Kidney tubule cell (primary cell): ENCODE results near the gene PLEKHO2.

ENCODE experiments used
- DNase-seq: peaks from one replicate; pipeline ENCODE4 v3.0.0-alpha.2; 2018; ENCODE audit warnings: low spot score

Gene PLEKHO2

DNA sequence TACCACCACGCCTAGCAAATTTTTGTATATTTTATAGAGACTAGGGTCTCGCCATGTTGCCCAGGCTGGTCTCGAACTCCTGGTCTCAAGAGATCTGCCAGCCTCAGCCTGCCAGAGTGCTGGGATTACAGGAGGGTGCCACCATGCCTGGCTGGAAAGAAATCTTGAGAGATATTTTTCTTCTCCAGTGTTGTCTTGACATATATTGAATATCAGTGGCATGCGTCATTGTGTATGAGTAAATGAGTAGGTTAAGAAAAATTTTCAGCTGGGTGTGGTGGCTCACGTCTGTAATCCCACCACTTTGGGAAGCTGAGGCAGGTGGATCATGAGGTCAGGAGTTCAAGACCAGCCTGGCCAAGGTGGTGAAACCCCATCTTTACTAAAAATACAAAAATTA is 12.7 kb upstream of the PLEKHO2 start:
- no peak for DNase-seq

DNA sequence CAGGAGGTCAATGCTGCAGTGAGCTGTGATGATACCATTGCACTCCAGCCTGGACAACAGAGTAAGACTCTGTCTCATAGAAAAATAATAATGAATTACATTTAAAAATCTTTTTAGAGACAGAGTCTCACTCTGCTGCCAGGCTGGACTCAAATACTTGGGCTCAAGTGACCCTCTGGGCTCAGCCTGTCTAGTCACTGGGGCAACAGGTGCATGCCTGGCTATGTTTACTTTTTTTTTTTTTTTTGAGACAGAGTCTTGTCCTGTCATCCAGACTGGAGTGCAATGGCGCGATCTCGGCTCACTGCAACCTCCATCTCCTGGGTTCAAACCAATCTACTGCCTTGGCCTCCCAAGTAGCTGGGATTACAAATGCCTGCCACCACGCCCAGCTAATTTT is 8.0 kb upstream of the PLEKHO2 start:
- no peak for DNase-seq

DNA sequence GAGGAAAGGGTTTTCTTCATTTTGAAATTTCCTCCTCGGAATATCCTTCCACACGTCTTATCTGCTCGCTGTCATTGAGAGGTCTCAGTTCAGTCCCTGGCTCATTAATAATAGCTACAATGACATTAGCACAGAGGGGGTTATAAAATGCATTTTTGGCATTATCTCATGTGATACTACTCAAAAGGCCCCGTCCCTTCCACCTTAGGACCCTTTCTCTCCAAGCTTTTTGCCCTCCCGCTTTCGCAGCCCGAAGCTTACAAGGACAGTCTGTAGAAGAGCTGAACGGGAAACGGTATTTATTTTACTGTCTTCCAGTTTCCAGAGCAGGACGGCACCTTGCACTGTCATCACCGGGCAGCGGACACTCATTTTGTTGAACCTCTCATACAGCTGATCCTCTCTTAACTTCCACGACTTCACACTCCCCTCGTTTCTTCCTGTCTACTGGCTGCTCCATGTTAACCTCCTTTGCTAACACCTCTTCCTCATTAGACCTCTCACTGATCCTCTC is 5.6 kb upstream of the PLEKHO2 start:
- DNase-seq = no peak

DNA sequence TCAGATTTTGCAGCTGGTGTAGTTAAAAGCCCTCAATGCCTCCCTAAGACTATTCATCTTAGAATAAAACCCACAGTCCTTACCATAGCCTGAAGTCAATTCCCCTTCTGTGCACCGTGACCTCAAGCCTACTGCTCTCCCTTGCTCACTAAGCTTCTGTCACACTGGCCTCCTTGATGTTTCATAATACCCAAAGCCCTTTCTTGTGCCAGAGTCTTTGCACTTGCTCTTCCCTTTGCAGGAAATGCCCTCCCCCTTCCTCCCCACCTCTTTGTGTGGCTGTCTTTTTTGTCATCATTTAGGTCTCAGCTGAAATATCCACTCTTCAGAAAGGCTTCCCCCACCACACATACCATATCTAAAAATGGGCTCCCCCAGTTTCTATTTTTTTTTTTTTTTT is 4.2 kb upstream of the PLEKHO2 start:
- no peak for DNase-seq

DNA sequence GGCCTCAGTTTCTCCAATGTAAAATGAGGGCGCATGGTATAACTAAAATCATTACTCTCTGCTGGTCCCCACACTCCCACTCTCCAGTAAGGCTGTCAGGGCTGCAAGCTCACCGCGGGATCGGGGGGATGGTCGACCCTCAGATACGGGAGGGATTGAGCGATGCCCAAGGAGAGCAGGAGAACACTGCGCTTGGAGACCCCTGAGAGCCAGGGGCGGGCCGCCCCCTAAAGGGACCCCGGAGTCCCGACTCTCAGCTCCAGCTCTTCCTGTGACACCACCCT is 713 bp upstream of the PLEKHO2 start:
- no peak for DNase-seq

DNA sequence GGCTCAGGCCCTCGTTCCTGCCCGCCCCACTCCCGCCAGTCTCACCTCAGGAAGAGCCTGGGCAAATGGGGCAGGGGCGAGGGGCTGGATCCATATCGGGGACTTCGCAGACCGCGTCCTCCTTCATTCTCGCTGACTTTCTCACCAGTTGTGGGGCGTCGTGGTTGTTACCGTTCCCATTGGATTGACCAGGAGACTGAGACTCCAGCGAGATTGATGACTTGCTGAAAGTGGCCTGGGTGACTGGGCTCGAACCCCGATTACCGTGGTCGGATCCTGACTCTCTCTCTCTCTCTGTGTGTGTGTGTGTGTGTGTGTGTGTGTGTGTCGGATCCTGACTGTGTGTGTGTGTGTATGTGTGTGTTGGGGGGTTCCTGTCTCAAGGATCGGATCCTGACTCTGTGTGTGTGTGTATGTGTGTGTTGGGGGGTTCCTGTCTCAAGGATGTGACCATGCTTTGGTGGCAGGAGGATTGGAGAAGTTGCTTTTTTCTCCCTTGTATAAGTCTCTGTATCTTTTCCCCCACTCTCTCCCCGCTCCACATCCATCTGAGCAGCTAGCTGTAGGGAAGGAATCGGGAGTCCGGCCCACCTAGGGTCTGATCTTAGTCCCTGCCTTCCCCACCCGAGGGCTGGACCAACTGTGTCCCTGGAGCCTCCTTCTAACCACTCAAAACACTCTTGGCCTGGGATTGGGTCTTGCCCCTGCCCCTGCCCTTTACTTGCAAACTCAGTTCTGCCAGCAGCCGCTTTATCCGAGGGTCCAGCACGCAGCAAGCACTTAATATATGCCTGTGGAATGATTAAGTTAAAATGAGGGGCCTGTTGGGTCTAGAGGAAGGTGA is 603 bp downstream of the PLEKHO2 start:
- DNase-seq = peak; percentile 35

DNA sequence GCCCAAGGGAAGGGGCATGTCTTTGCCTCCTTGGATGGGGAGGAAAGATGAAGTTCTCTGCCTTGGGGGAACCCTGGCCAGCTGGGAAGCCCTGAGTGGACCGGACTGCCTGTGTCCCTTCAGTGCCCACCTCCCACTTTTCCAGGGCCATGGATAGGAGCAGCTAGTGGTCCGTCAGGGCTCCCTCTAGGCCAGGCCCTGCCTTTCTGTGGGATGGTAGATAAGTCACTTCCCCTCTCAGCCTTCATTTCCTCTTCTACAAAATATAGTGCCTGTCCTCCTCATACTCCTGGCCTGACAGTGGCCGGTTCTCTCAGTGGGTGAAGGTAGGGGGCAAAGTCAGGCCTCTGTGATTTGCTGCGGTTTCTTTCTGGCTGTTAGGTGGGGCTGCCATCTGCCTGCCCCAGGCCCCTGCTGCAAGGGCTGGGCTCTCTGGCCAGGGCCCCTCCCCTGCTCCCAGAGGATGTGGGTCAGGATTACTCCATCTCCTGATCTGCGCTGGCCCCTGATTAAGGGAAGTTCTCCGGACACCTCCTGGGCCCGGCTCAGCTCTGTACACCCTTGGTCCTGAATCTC is 1.4 kb downstream of the PLEKHO2 start:
- no peak for DNase-seq

DNA sequence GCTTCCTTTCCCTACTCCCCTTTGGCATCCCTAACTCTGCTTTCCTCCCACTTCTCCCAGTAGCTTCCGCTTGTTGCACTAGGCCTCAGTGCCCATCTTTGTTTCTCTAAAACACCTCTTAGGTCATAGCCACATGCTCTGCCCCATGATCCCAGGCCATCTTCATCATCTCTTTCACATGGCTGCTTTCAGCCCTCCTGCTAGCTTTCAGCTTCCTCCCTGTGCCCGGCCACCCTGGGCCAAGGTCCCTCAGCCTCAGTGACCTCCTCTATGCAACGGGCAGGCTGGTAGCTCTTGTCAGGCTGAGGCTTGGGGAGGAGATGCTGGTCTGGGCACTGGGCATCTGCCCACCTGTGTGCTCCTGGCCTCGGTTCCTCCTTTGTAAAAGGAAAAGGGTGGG is 2.3 kb downstream of the PLEKHO2 start:
- no peak for DNase-seq

DNA sequence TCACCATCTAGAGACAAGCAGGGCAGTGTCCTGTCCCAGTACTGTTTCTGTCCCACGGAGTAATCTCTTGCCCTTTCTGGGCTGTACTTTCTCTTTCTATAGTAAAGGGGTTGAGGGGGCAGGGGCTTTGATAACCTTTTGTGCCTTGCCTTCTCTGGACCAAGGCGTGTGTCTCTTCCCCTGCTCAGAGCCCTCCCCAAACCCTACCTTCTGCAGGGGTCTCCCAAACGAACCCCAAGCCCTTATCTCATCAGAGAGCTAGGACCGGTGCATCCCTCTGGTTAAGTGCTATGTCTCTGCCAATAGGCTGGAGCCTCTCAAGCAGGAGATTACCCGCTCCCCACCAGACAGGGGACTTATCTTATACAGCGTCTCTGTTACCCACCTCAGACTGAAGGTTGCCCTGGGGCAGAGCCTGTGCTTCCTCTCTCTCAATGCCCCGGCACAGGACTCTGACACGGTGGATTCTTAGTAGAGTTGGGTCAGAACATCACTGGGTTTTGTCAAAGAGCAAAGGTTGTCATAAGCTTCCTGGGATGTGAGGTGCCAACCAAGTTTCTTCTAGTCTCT is 2.9 kb downstream of the PLEKHO2 start:
- DNase-seq = no peak

DNA sequence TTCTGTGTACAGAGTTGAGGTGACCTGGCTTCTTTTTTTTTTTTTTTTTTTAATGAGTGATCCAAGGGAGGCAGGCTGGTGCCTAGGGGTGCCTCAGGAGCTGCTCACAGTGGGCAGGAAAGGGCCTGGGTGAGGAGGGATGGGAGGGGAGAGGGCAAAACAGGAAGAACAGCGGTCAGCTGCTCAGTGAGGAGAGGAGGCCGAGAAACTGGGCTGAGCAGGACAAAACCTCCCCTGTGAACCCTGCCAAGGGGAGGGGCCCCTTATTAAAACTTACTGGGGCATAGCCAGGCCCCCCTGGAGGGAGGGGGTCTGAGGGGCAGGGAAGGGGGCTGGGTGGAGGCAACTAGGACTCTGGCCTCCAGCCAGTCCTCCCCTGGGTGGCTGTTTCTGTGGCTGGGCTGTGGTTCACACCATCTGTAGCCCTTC is 3.5 kb downstream of the PLEKHO2 start:
- DNase-seq = peak; percentile 46

DNA sequence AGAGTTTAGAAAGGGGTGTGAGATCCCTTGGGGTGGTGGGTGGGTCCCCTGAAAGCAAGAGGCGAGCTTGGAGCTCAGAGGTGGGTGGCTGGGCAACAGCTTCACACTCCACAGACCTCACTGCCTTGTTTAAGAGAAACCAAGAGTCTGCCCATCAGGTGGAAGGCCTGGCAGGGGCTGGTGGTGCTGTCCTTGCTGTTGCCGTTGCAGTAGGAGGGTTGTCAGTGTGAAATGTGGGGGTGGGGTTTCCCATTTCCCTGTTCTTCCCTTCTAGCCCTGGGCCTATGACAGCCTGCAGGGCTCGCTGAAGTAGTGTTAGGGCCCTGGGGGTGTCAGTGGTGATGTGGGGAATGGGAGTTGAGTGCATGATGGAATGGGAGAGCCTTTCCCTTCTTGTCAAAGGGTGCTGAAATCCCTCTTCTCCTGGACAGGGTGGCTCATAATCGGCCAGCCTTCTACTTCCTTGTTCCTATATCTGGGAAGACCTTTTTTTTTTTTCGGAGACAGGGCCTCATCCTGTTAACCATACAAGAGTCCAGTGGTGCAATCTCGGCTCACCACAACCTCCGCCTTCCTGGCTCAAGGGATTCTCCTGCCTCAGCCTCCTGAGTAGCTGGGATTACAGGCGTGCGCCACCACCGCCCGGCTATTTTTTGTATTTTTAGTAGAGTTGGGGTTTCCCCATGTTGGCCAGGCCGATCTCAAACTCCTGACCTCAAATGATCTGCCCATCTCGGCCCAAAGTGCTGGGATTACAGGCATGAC is 4.3 kb downstream of the PLEKHO2 start:
- no peak for DNase-seq

DNA sequence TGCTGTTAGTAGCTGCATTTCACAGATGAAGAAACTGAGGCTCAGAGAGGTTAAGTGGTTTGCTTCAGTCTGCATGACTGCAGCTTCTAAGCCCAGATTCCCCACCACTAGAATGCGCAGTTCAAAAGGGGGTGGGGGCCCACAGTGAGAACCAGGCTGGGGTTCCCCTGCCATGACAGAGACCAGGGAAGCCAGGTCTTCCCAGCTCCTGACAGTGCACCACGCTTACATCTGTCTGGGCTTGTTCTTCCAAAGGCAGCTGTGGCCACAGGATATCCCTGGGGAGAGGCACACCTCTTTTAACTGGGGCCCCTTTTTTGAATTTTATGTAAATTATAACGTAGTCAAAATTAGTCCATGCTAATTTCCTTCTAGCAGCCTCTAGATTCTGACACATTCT is 5.3 kb downstream of the PLEKHO2 start:
- no peak for DNase-seq

DNA sequence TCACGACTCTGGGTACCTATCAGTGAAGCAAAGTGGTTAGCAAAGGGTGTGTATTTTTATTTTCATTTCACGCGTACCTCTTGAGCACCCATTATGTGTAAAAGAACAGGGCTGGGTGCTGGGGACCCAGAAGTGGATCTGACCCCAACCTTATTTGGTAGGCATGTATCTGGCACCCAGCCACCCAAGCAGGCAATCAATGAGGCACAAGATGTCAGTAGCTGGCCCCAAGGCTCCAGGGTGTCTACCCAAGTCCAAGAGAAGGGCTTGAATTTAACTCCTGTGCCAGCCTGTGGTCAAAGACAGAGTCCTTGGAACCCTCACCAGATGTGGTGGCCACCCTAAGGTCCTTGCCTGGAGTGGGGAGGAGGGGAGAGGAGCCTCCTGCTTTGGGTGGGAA is 5.7 kb downstream of the PLEKHO2 start:
- DNase-seq = no peak

DNA sequence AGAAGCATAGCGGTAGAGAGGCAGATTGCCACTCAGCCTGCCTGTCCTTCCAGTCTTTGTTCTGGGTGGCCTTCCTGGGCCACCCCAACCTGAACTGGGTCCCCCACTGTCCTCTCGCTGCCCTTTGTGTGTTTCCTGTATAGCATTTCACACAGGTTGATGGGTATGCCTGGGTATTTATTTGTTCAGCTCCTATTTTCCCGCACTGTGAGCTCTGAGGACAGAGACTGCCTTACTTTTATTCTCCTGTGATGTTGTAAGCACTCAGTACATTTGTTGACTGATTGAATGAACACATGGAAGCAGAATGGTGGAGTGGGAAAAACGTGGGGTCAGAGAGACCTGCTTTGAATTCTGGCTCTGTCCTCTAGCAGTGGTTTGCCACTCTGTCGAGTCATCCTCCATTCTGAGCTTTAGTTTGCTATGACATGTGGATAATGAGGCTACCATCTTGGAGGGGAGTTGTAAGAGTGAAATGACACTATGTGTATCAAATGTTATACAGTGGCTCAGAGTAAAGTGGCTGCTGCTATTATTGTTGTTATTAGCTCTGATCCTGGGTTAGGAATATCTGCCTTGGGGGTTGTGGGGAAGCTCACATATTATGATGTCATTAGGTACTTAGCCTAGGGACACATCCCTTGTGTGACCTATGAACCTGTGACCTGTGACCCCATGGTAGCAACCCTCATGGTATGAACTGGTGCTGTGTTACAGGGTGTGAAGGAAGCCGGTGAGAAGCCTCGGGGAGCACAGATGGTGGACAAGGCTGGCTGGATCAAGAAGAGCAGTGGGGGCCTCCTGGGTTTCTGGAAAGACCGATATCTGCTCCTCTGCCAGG is 6.4 kb downstream of the PLEKHO2 start:
- DNase-seq = no peak

DNA sequence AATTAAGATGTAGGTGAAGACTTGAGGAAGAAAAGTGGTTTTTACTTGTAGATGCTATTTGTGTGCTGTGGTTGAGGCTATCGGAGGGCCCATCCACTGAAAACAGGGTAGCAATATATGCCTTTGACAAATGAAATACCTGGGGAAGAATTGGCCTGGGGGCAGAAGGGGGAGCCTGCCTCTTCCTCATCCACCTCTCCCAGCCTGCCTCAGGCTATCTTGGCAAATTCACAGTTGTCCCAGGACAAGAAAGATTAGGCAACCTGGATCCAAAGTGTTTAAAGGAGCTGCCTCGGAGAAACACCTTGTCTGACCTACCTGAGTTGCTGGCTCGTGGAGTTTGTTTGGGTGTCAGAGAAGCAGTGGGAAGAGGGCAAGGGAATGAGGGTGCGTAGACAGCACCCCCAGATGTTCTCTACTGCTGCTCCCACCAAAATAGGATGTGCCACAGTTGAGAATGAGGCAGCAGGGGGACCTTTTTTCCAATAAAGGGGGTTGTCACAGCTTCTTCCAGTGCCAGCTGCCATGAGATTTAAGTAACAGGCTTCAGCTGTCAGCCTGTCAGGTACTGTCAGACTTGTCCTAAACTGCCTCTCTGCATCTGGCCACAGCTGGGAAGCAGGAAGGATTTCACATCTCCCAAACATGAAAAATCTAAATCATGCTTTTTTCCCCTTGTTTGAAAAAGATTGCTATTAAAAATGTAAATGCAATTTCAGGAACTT is 9.2 kb downstream of the PLEKHO2 start:
- no peak for DNase-seq

DNA sequence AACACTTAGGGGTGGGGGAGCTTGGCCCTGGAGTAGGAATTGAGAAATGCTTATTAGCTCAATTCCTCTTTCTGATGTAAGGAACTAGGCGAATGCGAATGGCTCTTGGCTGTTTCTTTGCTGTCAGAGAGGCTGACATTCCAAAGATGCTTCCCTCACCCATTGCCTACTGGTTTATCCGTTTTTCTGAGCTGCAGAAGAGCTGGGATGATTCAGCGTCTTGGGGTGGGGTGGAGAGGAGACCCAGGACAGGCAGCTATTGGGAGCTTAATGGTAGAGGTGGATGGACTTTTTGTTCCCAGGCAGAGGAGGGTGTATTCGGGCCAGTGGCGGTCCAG is 9.8 kb downstream of the PLEKHO2 start:
- DNase-seq = peak; percentile 24

DNA sequence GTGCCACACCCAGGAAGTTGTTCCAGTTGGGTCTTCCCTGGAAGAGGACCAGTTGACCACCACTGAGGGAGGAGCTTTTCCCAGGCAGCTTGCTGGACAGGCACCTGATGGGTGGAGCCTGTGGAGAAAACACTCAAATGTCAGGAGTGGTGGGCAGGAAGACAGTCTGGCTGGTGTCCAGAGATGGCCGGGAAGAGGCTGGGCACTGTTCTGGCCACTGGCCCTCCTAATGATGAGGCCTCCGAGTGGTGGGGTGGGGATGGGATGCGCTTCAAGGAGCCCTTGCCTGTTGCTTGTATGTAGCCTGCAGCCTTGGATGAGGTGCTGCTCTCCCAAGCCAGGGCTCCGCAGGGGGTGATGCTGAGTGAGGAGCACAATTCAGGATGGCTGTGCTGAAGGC is 12.3 kb downstream of the PLEKHO2 start:
- no peak for DNase-seq

DNA sequence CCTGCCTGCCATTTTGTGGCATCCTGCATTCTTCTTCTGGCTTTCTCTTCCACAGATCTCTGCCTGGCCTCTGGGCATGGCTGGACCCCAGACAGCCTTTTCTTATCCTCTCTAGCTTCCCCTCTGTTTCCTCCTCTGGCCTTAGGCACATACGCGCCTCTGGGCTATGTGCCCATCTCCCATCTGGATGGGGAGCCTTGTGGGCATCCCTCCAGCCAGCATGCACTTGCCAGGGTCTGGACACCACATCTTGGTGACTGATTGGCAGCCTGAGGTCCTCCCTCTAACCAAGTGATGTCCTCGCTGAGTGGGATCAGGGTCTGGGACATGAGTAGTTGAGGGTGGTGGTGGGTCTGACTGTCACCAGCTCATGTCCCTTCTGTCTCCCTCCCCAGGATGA is 12.8 kb downstream of the PLEKHO2 start:
- no peak for DNase-seq

DNA sequence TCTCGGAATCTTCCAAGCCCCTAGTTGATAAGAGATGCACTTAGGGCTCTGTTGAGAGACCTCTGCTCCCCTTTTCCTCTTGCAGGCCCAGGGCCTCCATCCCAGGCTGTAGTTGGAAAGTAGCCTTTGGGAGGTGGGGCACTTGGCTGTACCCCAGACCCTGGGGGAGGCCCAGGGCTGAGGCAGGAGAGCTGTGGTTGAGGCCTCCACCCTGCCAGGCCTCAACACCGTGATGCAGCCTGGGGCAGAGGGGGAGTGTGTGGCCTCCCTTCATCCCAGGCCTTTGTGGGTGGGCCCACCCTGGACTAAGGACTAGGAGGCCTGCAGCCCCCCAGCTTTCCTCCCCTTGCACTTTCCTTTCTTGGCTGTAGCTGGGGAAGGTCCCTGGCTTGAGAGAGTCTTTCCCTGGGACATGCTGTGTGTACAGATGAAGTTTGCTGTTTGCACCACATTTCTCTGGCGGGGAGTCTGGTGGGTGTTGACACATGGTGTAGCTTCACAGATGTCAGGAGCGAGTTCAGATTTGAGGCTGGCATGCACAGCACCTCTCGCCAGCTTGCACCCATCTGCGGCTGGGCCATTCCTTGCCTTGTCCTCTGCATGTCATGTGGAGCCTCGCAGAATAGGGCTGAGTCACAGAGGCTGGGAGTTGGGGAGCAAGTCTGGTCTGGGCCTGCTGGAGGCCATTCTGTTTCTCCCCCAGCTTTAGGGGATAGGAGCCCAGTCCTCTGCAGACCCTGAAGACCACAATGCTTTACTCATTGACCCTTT is 13.7 kb downstream of the PLEKHO2 start:
- no peak for DNase-seq

DNA sequence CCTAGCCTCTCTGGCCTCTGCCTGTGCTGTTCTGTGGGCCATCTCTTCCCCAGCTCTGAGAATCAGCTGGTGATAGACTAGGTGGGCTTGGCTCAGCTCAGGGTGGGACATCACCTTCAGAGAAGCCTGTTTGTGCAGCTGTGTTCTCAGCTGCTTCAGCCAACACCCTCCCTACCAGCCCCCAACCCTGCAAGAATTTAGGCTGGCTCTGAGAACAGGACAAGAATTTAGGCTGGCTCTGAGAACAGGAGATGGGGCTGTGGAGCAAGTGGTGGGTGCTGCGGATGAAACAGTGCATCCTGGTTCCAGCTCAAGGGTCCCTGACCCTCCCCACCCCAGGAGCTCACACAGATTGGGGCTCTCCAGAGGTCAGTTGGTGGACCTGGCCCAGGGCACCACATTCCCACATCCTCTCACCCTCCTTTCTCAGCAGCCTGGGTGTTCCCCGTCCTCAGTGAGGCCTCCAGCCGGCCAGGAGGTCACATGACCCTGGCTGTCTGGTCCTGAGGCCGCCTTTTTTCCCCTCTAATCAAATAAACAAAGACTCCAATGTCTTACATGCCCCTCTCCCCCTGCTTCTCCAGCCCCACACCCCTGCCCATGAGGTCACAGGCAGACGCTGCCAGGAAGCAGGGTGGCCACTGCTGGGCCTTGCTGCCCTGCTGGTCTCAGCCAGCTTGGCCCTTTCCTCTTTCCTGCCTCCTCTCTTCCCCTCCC is 14.9 kb downstream of the PLEKHO2 start:
- peak; percentile 51 for DNase-seq
